ENCODE data around the gene DMXL1.

GRCh38 chr5:119161430-119161829 lies 90.5 kb downstream of the DMXL1 start:
- TF ChIP-seq POLR2AphosphoS5 (IDR thresholded peaks at IDR 0.05; ENCODE audit: borderline replicate concordance, low read depth, low read length) (no peak), EZH2 (IDR thresholded peaks at IDR 0.05) (no peak)

All from SK-N-MC (cell line).